ENCODE data around the gene AGPAT4. TPM values are rescaled to one million over a fixed set of nuclear protein-coding genes. Genes with fewer than 3 reads are reported as not detected.

The AGPAT4 gene
- total RNA-seq, 2 donors from 2014 or later = 7.6 to 12.1 TPM

DNA sequence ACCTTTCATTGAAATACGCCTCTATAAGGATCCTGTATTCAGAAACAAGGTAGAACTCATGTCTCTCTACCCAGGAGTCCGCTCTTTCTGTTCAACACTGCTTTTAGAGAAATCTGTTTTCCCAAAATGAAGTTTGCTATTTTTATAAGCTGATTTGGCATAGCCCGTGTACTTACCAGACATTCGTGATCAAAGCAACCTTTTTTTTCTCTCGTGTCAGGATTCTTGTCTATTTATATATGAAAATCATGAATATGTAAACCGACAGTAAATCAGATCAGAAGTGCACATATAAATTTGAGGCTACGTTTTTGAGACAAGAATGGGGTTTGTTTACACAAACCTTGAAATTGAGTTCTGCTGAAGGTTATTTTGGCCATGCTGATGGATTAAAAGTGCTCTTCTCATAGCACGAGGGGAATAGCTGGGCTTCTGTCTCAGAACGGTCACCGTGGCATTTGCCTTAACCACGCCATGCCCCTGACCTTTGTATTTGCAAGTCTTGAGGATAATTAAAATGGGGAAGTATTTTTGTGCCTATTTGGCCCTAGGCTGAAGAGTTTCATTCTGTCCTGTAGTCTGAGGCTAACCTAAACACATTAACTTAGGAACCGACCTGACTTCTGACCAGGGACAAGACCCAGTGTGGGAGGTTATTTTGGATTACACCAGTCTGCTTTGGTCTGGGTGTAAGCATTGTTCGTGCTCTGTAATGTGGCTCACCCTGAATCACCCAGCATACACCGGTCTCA is 163.7 kb downstream of the AGPAT4 start:
- ATAC-seq (no peak), DNase-seq (ENCODE audit: low spot score) (no peak)
- peaks cover 23% of the 10 kb centered on the region for H3K36me3 Mint-ChIP-seq
- H3K9me3 Mint-ChIP-seq = no peaks in the 10 kb centered on the region
- peaks cover 0 to 1% of the 10 kb centered on the region in 2 donors for H3K4me1 Mint-ChIP-seq (ENCODE audit: low read depth in 2 of 2)
- no peak overlapping the region for H3K4me3 Mint-ChIP-seq
- no peak overlapping the region for H3K27ac Mint-ChIP-seq
- H3K27me3 Mint-ChIP-seq = no peaks in the 10 kb centered on the region

DNA sequence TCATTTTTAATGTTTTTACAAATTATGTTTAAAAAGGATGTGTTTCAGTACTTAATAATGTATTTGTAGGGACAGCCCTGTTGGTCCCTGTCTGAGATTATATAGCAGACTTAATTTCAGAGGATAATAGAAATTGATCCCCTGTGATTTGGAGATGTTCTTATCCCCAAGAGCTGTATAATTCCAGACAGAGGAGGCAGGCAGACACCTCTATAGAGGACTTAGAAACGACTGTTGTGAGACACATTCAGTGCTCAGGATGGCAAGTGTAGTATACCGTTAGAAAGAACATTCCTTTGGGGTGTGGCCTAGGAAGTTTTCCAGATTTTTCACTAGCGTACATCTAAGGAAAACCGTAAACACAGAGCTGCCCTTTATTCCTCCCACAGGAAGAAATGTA is 164.5 kb downstream of the AGPAT4 start:
- DNase-seq (ENCODE audit: low spot score) (no peak), ATAC-seq (no peak)
- Mint-ChIP-seq H3K9me3 (no peaks in the 10 kb centered on the region), H3K27ac (no peak overlapping the region), H3K36me3 (peaks cover 22% of the 10 kb centered on the region), H3K4me3 (no peak overlapping the region), H3K4me1 (ENCODE audit: low read depth in 2 of 2) (no peaks in the 10 kb centered on the region), H3K27me3 (no peaks in the 10 kb centered on the region)

DNA sequence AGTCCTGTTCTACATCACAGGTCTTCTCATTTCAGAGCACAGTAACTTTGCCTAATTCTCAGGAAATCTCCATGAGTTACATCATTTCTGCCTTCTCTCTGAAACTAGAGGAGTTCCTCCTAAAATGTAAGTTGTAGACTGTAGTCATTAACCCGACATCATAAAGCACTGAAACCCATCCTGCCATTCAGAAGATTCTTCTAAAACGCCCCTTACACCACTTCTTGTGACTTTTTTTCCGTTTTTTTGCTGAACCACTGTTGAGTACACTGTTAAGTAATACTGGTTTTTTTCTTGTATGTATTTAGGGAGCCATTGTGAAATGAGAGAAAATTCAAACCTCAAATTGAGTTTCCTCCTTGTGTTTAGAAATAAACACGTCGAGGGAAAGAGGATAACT is 164.9 kb downstream of the AGPAT4 start:
- Mint-ChIP-seq H3K4me3 (no peak overlapping the region), H3K4me1 (ENCODE audit: low read depth in 2 of 2) (no peaks in the 10 kb centered on the region), H3K27ac (no peak overlapping the region), H3K36me3 (peaks cover 22% of the 10 kb centered on the region), H3K9me3 (no peaks in the 10 kb centered on the region), H3K27me3 (no peaks in the 10 kb centered on the region)
- ATAC-seq (no peak), DNase-seq (ENCODE audit: low spot score) (no peak)

DNA sequence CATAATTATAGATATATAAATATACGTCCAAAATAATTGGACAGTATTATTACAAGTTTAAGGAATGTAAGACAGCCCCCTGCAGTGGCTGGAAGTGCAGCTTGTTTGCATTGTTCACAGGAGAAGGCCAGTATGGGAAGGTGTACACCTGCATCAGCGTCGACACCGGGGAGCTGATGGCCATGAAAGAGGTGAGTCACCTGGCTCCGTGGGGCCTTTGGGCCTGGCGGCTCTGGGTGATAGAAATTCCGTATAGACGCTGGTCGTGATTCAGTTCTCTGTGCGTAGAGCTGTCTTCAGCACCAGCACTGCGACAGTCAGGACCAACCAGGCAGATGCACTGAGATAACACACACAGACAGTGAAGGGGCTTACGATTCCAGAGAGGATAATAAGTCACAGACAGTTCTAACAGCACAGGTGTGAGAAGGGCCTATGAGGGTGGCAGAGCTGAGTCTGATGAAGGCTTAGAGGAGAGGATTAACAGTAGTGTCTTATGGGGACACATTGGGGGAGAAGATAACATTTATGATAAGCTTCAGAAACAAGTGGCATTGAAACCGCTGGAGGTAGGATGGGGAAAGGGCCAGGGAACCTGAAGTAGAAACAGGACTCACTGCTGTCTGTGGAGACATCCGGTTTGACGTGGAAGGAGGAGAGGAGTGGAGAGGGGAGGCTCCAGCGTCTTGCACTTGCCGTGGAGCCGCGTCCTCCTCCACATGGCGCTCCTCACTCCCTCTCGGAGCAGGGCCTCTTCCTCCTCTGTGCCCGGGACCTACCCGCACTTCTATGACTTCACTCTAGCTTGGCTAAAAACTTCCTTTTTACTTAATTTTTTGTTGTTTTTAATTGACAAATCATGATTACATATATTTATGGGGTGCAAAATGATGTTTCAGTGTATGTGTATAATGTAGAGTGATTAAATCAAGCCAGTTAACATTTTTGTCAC is 165.8 kb downstream of the AGPAT4 start:
- Mint-ChIP-seq H3K27me3 (no peaks in the 10 kb centered on the region), H3K4me3 (no peak overlapping the region), H3K27ac (no peak overlapping the region), H3K36me3 (peaks cover 23% of the 10 kb centered on the region), H3K4me1 (ENCODE audit: low read depth in 2 of 2) (no peaks in the 10 kb centered on the region), H3K9me3 (no peaks in the 10 kb centered on the region)
- DNase-seq (ENCODE audit: low spot score) (no peak), ATAC-seq (no peak)

DNA sequence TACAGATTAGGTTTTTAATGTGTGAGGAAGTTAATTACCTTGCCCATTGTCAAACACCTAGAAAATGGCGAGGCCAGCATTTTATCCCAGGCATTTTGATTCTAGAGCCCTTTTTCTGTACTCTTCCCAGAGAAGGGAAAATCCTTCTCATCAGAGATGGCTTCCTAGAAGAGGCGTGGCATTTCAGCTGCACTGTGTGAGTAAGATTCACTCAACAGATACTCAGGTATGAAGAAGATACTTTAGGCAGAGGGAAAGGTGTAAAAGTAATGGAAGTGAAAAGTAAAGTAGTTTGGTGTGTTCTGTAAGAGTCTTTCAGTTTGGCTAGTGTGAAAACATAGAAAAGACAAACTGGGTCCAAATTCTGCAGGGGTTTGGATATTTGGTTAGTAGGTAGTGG is 168.5 kb downstream of the AGPAT4 start:
- DNase-seq (ENCODE audit: low spot score) = no peak
- peaks cover 18% of the 10 kb centered on the region for H3K36me3 Mint-ChIP-seq
- H3K27ac Mint-ChIP-seq = no peak overlapping the region
- no peak for ATAC-seq
- H3K4me3 Mint-ChIP-seq = no peak overlapping the region
- no peaks in the 10 kb centered on the region for H3K27me3 Mint-ChIP-seq
- H3K9me3 Mint-ChIP-seq = no peaks in the 10 kb centered on the region
- H3K4me1 Mint-ChIP-seq (ENCODE audit: low read depth in 2 of 2) = no peaks in the 10 kb centered on the region

DNA sequence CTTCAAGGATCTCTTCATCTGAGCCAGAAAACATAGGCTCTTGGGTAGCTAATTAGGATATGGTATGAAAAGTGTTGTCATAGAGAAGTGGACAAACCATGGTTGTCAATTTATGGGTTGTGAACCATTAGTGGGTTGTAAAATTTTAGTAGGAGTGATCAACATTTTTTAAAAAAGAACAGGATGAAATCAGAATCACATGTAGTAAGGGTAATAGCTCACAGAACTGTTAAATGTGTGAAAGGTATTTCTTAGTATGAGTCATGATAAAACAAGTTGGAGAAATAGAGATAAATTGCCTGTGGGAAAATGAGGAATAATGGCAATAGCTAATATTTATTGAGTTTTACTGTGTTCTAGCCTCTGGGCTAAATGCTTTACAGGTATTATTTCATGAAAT is 168.9 kb downstream of the AGPAT4 start:
- Mint-ChIP-seq H3K27me3 (no peaks in the 10 kb centered on the region), H3K36me3 (peaks cover 18% of the 10 kb centered on the region), H3K9me3 (no peaks in the 10 kb centered on the region), H3K4me3 (no peak overlapping the region), H3K27ac (peak overlapping the region in 1 of 2 donors; percentile 29), H3K4me1 (ENCODE audit: low read depth in 2 of 2) (no peaks in the 10 kb centered on the region)
- ATAC-seq (no peak), DNase-seq (ENCODE audit: low spot score) (no peak)

DNA sequence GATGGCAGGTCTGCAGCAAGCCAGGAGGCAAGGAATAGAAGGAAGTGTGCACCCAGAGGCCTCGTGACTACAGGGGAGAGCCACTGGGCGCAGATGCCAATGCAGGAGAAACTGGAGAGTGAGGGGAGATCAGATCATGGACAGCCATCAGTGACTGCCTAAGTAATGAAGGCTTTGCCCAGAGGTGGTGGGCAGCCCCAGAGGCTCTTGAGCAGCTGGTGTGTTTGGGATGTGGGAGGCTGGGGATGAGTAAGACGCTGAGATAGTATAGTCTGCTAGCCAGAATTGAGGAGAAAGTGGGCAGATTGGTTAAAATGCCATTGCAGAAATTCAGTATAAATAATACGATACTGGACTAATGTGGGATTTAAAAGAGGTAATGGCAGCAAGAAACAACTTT is 170.4 kb downstream of the AGPAT4 start:
- no peak overlapping the region for H3K4me3 Mint-ChIP-seq
- DNase-seq (ENCODE audit: low spot score) = no peak
- H3K9me3 Mint-ChIP-seq = no peaks in the 10 kb centered on the region
- no peaks in the 10 kb centered on the region for H3K27me3 Mint-ChIP-seq
- ATAC-seq = no peak
- peaks cover 18% of the 10 kb centered on the region for H3K36me3 Mint-ChIP-seq
- no peak overlapping the region for H3K27ac Mint-ChIP-seq
- no peaks in the 10 kb centered on the region for H3K4me1 Mint-ChIP-seq (ENCODE audit: low read depth in 2 of 2)

DNA sequence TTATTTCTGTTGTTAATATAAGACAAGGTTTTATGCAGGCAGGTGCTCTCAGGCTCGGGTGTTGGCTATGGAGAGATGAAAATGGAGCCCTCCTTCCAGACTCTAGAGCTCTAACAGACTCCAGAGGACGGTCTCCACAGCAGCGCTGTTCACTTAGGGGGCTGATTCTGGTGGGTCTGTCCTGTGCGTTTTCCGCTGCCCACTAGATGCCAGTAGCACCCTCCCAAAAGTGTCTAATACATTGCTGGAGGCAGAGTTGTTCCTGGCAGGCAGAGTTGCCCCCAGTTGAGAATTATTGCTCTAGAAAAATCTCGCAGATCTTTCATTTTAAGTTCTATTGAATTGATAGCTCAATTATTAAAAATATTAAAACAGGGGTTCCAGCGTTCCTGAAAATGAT is 172.3 kb downstream of the AGPAT4 start:
- H3K27me3 Mint-ChIP-seq = no peaks in the 10 kb centered on the region
- H3K27ac Mint-ChIP-seq = no peak overlapping the region
- ATAC-seq (no peak), DNase-seq (ENCODE audit: low spot score) (no peak)
- peaks cover 22% of the 10 kb centered on the region for H3K36me3 Mint-ChIP-seq
- no peaks in the 10 kb centered on the region for H3K4me1 Mint-ChIP-seq (ENCODE audit: low read depth in 2 of 2)
- no peaks in the 10 kb centered on the region for H3K9me3 Mint-ChIP-seq
- H3K4me3 Mint-ChIP-seq = no peak overlapping the region

DNA sequence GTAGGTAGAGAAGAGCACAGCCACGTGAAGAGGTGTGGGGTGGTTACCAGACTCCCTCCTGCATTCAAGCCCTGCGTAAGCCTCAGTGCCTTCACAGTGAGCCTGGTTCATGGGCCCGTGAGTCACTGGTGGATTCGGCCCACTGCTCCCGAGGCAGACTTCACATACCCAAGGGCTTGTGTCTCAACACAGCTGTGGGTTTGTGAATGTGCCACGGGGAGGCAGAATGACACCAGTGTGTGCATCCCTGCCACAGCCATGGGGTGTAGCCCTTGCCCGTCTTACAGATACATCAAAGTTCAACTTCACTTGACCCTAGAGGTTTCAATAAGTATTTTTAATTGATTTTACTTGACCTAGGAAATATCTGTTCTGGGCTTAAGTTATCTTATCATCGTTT is 173.8 kb downstream of the AGPAT4 start:
- Mint-ChIP-seq H3K36me3 (peaks cover 17% of the 10 kb centered on the region), H3K4me1 (ENCODE audit: low read depth in 2 of 2) (no peaks in the 10 kb centered on the region), H3K4me3 (no peak overlapping the region), H3K27ac (no peak overlapping the region), H3K9me3 (no peaks in the 10 kb centered on the region), H3K27me3 (no peaks in the 10 kb centered on the region)
- ATAC-seq (no peak), DNase-seq (ENCODE audit: low spot score) (no peak)

DNA sequence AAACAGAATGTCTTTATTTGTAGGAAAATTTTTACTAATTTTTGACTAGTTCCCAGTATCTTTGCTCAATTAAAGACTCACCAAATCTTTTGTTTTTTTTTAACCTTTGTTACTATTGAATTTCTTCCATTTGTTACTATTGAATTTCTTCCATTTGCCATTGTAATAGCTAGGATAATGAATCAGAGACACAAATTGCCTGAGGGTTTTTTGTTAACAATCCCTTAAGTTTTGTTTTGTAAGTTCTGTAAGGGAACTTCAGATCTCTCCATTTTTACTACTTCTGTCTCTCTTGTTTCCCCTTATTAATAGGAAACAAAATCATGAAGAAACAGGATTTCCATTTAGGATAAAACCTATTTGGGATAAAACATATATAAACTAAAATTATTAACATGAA is 177.9 kb downstream of the AGPAT4 start:
- ATAC-seq = no peak
- Mint-ChIP-seq H3K4me1 (ENCODE audit: low read depth in 2 of 2) (no peaks in the 10 kb centered on the region), H3K4me3 (no peak overlapping the region), H3K36me3 (peaks cover 11% of the 10 kb centered on the region), H3K27me3 (no peaks in the 10 kb centered on the region), H3K9me3 (no peaks in the 10 kb centered on the region), H3K27ac (no peak overlapping the region)
- no peak for DNase-seq (ENCODE audit: low spot score)

DNA sequence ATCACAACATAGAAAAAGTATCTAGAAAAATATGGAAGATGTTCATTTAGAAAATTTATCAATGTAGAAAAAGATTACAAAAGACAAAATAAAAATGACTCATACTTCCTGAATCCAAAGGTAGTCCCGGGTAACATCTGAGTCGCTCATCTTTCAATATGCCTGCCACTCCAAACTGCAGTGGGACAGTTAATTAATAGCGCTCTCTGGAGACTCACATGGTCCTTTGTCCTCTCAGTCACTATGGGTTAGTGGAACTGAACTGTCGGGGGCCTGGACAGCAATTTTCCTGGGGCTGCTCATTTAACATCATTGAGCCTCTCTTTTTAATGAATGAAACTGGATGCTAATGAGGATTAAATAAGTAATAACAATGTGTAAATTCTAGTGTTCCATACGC is 178.9 kb downstream of the AGPAT4 start:
- ATAC-seq = no peak
- Mint-ChIP-seq H3K4me1 (ENCODE audit: low read depth in 2 of 2) (no peaks in the 10 kb centered on the region), H3K36me3 (peaks cover 11% of the 10 kb centered on the region)

DNA sequence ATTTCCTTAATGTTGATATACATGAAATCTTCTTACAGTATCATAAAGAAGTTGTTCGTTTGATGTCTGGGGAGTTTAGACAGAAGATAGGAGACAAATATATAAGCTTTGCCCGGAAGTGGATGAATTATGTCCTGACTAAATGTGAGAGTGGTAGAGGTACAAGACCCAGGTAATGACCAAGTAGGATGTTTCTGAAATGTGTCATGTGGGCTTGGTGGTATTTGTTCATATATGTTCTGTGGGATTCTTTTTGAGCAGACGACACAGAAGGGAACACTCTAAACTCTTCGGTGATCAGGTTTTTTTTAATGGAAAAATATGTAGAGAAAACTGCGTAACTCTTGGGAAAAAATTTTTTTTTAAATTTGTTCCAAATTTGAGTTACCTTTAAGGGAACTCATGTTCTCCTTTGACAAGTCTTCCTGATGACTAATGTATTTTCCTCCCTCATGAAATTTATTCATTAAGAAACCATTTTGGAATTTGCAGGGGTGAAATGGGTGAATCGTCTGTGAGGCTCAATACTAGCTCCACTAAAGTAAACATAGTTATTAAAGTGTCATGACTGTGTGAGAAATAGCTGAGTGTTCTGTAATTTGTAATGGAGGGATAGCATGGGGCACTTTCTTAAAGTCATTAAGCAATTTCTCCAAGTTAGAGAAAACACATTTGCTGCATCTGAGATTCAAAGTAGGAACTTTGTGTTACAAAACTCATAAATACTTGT is 181.7 kb downstream of the AGPAT4 start:
- Mint-ChIP-seq H3K36me3 (peaks cover 24% of the 10 kb centered on the region), H3K27me3 (no peaks in the 10 kb centered on the region), H3K4me3 (no peak overlapping the region), H3K27ac (no peak overlapping the region), H3K9me3 (no peaks in the 10 kb centered on the region), H3K4me1 (ENCODE audit: low read depth in 2 of 2) (no peaks in the 10 kb centered on the region)
- DNase-seq (ENCODE audit: low spot score) = no peak
- no peak for ATAC-seq

More for the DNA sequence above, 178.9 kb downstream of the AGPAT4 start:
- no peak overlapping the region for H3K4me3 Mint-ChIP-seq
- no peak for DNase-seq (ENCODE audit: low spot score)
- H3K27me3 Mint-ChIP-seq = no peaks in the 10 kb centered on the region
- H3K27ac Mint-ChIP-seq = no peak overlapping the region
- no peaks in the 10 kb centered on the region for H3K9me3 Mint-ChIP-seq

DNA sequence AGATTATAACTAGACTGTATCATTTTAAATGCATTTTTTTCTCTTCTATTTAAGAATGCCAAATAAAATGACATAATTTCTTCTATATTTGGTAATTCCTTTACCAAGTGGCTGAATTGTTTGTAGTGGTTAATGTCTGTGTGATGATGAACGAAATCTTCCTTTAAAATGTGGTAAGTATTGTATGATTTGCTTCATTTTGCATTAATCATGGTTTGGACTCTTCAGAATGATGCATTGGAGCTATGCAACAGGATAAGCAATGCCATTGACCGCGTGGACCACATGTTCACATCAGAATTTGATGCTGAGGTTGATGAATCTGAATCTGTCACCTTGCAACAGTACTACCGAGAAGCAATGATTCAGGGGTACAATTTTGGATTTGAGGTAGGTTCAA is 182.7 kb downstream of the AGPAT4 start:
- H3K4me1 Mint-ChIP-seq (ENCODE audit: low read depth in 2 of 2) = no peaks in the 10 kb centered on the region
- DNase-seq (ENCODE audit: low spot score) (no peak), ATAC-seq (no peak)
- H3K27me3 Mint-ChIP-seq = no peaks in the 10 kb centered on the region
- no peak overlapping the region for H3K27ac Mint-ChIP-seq
- H3K36me3 Mint-ChIP-seq = peaks cover 22% of the 10 kb centered on the region
- H3K4me3 Mint-ChIP-seq = no peak overlapping the region
- H3K9me3 Mint-ChIP-seq = no peaks in the 10 kb centered on the region
